ENCODE data around the gene ATP2B2. TPM values are rescaled to one million over a fixed set of nuclear protein-coding genes. Genes with fewer than 3 reads are reported as not detected.
A peak's percentile ranks its signal among the peaks of the same experiment; 100 is the strongest.

Gene ATP2B2
- total RNA-seq, 2 experiments from 2014 or later: 0.06 TPM; not detected in 1

GRCh38 chr3:10504171-10505049 is 976 bp downstream of the ATP2B2 start:
- TF ChIP-seq CTCF (conservative IDR thresholded peaks at IDR 0.05; ENCODE audit: low read length) (no peak), EZH2phosphoT487 (IDR thresholded peaks at IDR 0.05; ENCODE audit: borderline replicate concordance, low read depth, low read length) (no peak)
- BruUV-seq (replicated peaks): no TSS peak
- intact Hi-C loops (cut with micrococcal nuclease; ENCODE audit: unreplicated experiment): no loop called here
- no peaks in the 10 kb centered on the region for H3K9me3 ChIP-seq (ENCODE audit: low read length)
- H2AFZ ChIP-seq (ENCODE audit: low read length): no peak overlapping the region
- no peaks in the 10 kb centered on the region for H3K9me2 ChIP-seq (ENCODE audit: insufficient read depth, low read length)
- H3K27ac ChIP-seq (ENCODE audit: low read depth, low read length, poor library complexity, severe bottlenecking): no peak overlapping the region
- no peak for DNase-seq (ENCODE audit: low spot score)
- H3K36me3 ChIP-seq (ENCODE audit: insufficient read depth, low read length): no peaks in the 10 kb centered on the region
- H3K4me2 ChIP-seq (ENCODE audit: low read length): peak overlapping the region; percentile 38; the same call in 1 of the 2 replicates
- H3K4me3 ChIP-seq (ENCODE audit: low read depth, low read length, poor library complexity, severe bottlenecking): no peak overlapping the region
- ChIA-PET CTCF (ENCODE audit: unreplicated experiment) (no interaction called here), POLR2A (interaction anchor here (0.6 kb wide), 1 partner anchor 291 kb away, joined by 3 read pairs; no protein-coding TSS in a partner anchor)
- H4K20me1 ChIP-seq (ENCODE audit: insufficient read depth, low read length): no peaks in the 10 kb centered on the region
- H3K79me2 ChIP-seq (ENCODE audit: insufficient read depth, low read depth, low read length): no peaks in the 10 kb centered on the region
- no peaks in the 10 kb centered on the region for H3K4me1 ChIP-seq (ENCODE audit: insufficient read depth, low read length, poor library complexity, severe bottlenecking)

- no peak overlapping the region for H3K4me2 ChIP-seq (ENCODE audit: low read length)
- H4K20me1 ChIP-seq (ENCODE audit: insufficient read depth, low read length): no peaks in the 10 kb centered on the region
- H3K9me3 ChIP-seq (ENCODE audit: low read length): no peaks in the 10 kb centered on the region
- intact Hi-C loops (cut with micrococcal nuclease; ENCODE audit: unreplicated experiment): no loop called here
- POLR2A ChIA-PET: interaction anchor here (0.6 kb wide), 1 partner anchor 148 kb away, joined by 3 read pairs; no protein-coding TSS in a partner anchor
- no peak overlapping the region for H2AFZ ChIP-seq (ENCODE audit: low read length)
- no peaks in the 10 kb centered on the region for H3K36me3 ChIP-seq (ENCODE audit: insufficient read depth, low read length)
- no peaks in the 10 kb centered on the region for H3K79me2 ChIP-seq (ENCODE audit: insufficient read depth, low read depth, low read length)
- H3K4me1 ChIP-seq (ENCODE audit: insufficient read depth, low read length, poor library complexity, severe bottlenecking): no peaks in the 10 kb centered on the region
- BruUV-seq (replicated peaks): no TSS peak
- TF ChIP-seq CTCF (conservative IDR thresholded peaks at IDR 0.05; ENCODE audit: low read length) (no peak), EZH2phosphoT487 (IDR thresholded peaks at IDR 0.05; ENCODE audit: borderline replicate concordance, low read depth, low read length) (no peak)
- DNase-seq (ENCODE audit: low spot score): no peak
- CTCF ChIA-PET (ENCODE audit: unreplicated experiment): no interaction called here
- no peaks in the 10 kb centered on the region for H3K9me2 ChIP-seq (ENCODE audit: insufficient read depth, low read length)
- H3K4me3 ChIP-seq (ENCODE audit: low read depth, low read length, poor library complexity, severe bottlenecking): no peak overlapping the region
- no peak overlapping the region for H3K27ac ChIP-seq (ENCODE audit: low read depth, low read length, poor library complexity, severe bottlenecking)
Measured at GRCh38 chr3:10503217-10503796, 2.1 kb downstream of the ATP2B2 start.
